GM18867 (cell line): Measurements from ENCODE around the gene SLC34A2.
A peak's percentile ranks its signal among the peaks of the same experiment; 100 is the strongest.

Experiments
- ATAC-seq: cut with Tn5 transposase; IDR thresholded peaks from one replicate; pipeline ENCODE4 v1.9.1; 2021; ENCODE audit warnings: mild to moderate bottlenecking, moderate library complexity; ENCODE audit not compliant: unreplicated experiment

The SLC34A2 gene

DNA sequence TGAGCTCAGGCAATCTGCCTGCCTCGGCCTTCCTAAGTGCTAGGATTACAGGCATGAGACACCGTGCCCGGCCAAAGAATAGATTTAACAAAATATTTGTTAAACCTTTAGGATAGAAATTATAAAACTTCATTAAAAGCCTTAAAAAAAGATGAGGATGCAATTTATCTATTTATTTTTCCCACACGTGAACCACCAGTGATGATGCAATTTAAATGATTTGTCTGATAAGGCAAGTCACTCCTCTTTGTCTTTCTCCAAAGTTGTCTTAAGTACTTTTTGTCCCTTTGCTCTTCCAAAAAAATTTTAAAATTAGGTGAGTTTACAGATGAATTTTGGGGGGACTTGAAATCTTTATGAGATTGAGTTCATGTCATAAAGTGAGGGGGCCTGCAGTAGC is 58.2 kb downstream of the SLC34A2 start:
- ATAC-seq, result no peak

DNA sequence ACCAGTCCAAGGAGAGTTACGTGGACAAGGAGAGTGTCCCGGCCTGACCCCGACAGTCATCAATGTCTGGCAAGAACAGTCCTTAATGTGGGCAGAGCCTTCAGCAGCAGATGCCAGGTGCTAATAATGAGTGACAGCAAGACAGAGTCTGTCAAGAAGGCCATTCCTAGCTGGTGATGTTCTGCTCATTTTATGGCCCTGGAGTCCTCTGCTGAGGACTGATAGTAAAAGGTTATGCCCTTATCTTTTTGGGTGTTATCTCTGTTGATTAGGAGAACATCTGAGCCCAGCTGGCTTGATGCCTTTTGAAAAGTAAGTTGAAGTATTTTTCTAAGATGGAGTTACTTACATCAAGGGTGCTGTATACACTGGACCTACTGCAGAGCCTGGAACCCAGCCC is 67.3 kb downstream of the SLC34A2 start:
- ATAC-seq, result no peak

DNA sequence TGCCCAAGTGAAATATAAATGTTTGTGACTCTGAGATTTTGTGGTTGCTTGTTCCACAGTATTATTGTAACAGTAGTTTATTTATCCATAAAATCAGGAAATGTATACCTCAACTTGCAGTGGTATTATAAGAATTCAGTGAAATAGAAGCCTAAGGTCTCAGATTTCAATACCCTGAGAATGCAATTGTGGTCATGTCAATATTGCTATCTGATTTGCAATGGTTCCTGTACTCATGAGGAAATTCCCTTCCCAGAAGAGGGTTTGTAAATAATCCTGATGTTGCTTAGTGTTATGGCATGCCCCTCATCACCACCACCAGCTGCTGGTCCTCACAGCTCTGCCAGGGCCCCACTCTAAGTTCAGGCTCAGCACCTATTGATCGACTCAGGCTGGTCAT is 67.8 kb downstream of the SLC34A2 start:
- ATAC-seq, result no peak

DNA sequence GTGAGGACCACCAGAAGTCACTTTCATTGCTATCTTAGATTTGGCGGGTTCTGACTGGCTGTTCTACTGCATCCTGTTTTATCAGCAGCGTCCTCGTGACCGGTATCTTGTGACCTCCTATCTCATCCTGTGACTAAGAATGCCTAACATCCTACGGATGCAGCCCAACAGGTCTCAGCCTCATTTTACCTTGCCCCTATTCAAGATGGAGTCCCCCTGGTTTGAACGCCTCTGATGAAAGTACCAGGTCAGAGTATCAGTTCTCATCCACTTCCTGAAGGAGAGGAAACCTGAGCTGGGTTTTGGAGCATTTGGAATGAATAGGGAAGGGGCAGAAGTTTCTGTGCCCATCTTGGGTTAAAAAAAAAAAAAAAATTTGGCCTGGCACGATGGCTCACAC is 70.2 kb downstream of the SLC34A2 start:
- ATAC-seq, result no peak

DNA sequence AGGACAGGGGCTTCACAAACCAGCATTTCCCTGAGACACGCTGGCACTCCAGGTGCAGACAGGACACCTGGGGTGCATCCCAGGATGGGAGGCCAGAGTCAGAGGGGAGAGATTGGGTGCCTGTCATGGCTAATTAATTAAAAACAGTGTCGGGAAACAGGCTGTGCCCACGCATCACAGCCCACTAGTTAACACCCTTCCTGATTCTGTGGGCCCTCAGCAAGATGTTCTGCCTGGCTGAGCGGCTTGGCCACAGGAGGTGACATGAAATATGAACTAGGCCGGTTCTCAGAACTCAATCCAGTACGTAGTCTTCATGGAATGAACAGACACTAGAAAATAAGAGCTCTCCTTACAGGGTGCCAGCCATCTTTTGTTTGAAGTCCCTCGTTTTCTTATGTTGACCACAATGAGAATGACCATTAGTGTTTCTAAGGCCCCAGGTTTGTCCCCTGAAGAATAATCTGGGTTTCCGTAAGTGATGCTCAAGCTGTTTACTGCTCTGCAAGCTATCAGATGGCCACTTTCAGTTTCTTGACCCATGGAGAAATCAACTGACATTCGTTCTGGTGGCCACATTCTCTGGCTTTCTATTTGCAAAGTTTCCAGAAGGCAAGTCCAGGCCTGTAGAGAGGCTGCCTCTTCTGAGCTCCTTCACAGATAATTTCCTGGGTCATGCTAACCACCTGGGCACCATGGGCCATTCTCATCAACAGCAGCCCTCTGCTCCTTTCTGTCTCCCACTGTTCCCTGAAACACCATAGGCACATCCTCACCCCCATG is 72.3 kb downstream of the SLC34A2 start:
- ATAC-seq, result peak; percentile 68
